Measurements from ENCODE around the gene VPS16. TPM values are rescaled to one million over a fixed set of nuclear protein-coding genes. Genes with fewer than 3 reads are reported as not detected.

Gene VPS16
- total and polyA plus RNA-seq, 2 of the 13 experiments (the other 11 are each of a cell fraction or from before 2014, with no cell fraction given) = 34.2 to 35.4 TPM

DNA sequence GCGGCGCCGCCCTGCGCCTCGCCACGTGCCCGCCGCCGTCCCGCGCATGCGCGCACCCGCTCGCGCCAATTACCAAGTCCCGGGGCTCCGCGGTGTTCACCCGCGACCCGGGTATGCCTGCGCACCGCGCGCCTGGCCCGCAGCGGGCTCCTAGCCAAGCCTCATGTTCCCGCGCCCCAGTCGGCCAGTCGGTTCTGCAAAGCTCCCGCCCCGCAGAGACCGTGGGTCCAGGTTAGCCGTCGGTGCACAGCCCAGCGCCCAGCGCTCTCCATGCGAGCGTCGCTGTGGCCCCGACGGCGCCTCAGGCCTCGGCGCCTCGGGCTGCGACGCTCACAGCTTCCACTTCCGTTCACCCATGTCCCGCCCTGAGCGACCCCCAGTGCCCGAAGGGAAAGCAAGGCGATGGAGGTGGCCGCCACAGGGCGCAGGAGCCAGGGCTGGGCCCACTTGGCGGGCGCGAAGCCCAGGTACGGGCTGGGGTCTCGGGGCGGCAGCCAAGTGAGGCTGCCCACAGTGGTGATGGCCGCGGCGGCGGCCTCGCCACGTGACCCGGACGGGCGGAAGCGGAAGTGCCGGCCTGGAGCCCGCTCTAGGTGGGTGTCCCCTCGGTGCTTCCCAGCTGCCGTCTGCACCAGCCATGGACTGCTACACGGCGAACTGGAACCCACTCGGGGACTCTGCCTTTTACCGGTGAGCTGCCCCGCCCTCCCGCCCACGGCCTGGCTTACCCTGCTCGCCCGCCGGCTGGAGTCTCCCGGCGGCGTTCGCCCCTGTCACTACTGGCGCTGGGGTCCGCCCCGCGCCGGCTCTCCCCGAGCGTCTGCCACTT, at the start of gene VPS16, which contains the start of gene PCED1A (continued):
- TF ChIP-seq, protein P1, sequence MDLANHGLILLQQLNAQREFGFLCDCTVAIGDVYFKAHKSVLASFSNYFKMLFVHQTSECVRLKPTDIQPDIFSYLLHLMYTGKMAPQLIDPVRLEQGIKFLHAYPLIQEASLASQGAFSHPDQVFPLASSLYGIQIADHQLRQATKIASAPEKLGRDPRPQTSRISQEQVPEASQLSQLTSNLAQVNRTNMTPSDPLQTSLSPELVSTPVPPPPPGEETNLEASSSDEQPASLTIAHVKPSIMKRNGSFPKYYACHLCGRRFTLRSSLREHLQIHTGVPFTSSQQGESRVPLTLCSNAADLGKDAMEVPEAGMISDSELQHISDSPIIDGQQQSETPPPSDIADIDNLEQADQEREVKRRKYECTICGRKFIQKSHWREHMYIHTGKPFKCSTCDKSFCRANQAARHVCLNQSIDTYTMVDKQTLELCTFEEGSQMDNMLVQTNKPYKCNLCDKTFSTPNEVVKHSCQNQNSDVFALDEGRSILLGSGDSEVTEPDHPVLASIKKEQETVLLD (CRISPR knock-in tag; IDR thresholded peaks at IDR 0.05; ENCODE audit: low read depth) = peak; percentile 80
- TF ChIP-seq ZNF766 (CRISPR knock-in tag; IDR thresholded peaks at IDR 0.05; ENCODE audit: borderline replicate concordance) (peak; percentile 89; the same call in 1 of the 2 replicates), ZFYVE20 (CRISPR knock-in tag; IDR thresholded peaks at IDR 0.05; ENCODE audit: borderline replicate concordance, low read depth) (peak; percentile 97; the same call in 1 of the 2 replicates), ZNF317 (CRISPR knock-in tag; IDR thresholded peaks at IDR 0.05) (peak; percentile 83), HNRNPK (IDR thresholded peaks at IDR 0.05; ENCODE audit: low read depth, low read length, poor library complexity, severe bottlenecking) (peak; percentile 68), SYNCRIP (IDR thresholded peaks at IDR 0.05; ENCODE audit: insufficient read depth, low read depth, low read length) (no peak), MAFF (IDR thresholded peaks at IDR 0.05; ENCODE audit: low read depth, low read length) (no peak), BRD4 (CRISPR knock-in tag; IDR thresholded peaks at IDR 0.05) (peak; percentile 100), ZNF205 (CRISPR knock-in tag; IDR thresholded peaks at IDR 0.05) (peak; percentile 93; the same call in 1 of the 2 replicates), ZNF232 (CRISPR knock-in tag; IDR thresholded peaks at IDR 0.05; ENCODE audit: borderline replicate concordance) (peak; percentile 88), ZNF552 (CRISPR knock-in tag; IDR thresholded peaks at IDR 0.05; ENCODE audit: borderline replicate concordance) (peak; percentile 97), SP5 (CRISPR knock-in tag; IDR thresholded peaks at IDR 0.05; ENCODE audit: borderline replicate concordance, low read depth) (peak; percentile 35; the same call in 1 of the 2 replicates), ZNF10 (CRISPR knock-in tag; IDR thresholded peaks at IDR 0.05; ENCODE audit: borderline replicate concordance, low read depth) (no peak)
- TF ChIP-seq, protein P2, sequence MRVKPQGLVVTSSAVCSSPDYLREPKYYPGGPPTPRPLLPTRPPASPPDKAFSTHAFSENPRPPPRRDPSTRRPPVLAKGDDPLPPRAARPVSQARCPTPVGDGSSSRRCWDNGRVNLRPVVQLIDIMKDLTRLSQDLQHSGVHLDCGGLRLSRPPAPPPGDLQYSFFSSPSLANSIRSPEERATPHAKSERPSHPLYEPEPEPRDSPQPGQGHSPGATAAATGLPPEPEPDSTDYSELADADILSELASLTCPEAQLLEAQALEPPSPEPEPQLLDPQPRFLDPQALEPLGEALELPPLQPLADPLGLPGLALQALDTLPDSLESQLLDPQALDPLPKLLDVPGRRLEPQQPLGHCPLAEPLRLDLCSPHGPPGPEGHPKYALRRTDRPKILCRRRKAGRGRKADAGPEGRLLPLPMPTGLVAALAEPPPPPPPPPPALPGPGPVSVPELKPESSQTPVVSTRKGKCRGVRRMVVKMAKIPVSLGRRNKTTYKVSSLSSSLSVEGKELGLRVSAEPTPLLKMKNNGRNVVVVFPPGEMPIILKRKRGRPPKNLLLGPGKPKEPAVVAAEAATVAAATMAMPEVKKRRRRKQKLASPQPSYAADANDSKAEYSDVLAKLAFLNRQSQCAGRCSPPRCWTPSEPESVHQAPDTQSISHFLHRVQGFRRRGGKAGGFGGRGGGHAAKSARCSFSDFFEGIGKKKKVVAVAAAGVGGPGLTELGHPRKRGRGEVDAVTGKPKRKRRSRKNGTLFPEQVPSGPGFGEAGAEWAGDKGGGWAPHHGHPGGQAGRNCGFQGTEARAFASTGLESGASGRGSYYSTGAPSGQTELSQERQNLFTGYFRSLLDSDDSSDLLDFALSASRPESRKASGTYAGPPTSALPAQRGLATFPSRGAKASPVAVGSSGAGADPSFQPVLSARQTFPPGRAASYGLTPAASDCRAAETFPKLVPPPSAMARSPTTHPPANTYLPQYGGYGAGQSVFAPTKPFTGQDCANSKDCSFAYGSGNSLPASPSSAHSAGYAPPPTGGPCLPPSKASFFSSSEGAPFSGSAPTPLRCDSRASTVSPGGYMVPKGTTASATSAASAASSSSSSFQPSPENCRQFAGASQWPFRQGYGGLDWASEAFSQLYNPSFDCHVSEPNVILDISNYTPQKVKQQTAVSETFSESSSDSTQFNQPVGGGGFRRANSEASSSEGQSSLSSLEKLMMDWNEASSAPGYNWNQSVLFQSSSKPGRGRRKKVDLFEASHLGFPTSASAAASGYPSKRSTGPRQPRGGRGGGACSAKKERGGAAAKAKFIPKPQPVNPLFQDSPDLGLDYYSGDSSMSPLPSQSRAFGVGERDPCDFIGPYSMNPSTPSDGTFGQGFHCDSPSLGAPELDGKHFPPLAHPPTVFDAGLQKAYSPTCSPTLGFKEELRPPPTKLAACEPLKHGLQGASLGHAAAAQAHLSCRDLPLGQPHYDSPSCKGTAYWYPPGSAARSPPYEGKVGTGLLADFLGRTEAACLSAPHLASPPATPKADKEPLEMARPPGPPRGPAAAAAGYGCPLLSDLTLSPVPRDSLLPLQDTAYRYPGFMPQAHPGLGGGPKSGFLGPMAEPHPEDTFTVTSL (CRISPR knock-in tag; IDR thresholded peaks at IDR 0.05; ENCODE audit: borderline replicate concordance) = peak; percentile 73
- TF ChIP-seq, protein P3, sequence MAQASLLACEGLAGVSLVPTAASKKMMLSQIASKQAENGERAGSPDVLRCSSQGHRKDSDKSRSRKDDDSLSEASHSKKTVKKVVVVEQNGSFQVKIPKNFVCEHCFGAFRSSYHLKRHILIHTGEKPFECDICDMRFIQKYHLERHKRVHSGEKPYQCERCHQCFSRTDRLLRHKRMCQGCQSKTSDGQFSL (CRISPR knock-in tag; IDR thresholded peaks at IDR 0.05) = peak; percentile 56
- TF ChIP-seq, protein P4, sequence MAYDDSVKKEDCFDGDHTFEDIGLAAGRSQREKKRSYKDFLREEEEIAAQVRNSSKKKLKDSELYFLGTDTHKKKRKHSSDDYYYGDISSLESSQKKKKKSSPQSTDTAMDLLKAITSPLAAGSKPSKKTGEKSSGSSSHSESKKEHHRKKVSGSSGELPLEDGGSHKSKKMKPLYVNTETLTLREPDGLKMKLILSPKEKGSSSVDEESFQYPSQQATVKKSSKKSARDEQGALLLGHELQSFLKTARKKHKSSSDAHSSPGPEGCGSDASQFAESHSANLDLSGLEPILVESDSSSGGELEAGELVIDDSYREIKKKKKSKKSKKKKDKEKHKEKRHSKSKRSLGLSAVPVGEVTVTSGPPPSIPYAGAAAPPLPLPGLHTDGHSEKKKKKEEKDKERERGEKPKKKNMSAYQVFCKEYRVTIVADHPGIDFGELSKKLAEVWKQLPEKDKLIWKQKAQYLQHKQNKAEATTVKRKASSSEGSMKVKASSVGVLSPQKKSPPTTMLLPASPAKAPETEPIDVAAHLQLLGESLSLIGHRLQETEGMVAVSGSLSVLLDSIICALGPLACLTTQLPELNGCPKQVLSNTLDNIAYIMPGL (CRISPR knock-in tag; IDR thresholded peaks at IDR 0.05; ENCODE audit: borderline replicate concordance in 1 of 2, low read depth in 1 of 2) = peak; percentile 91 to 95
- TF ChIP-seq, protein P5, sequence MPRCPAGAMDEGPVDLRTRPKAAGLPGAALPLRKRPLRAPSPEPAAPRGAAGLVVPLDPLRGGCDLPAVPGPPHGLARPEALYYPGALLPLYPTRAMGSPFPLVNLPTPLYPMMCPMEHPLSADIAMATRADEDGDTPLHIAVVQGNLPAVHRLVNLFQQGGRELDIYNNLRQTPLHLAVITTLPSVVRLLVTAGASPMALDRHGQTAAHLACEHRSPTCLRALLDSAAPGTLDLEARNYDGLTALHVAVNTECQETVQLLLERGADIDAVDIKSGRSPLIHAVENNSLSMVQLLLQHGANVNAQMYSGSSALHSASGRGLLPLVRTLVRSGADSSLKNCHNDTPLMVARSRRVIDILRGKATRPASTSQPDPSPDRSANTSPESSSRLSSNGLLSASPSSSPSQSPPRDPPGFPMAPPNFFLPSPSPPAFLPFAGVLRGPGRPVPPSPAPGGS (CRISPR knock-in tag; IDR thresholded peaks at IDR 0.05) = peak; percentile 99

All from HepG2 (cell line).